Ureter (tissue), 1 donor: ENCODE data around the gene SIGLEC5. TPM values are rescaled to one million over a fixed set of nuclear protein-coding genes. Genes with fewer than 3 reads are reported as not detected.
A peak's percentile ranks its signal among the peaks of the same experiment; 100 is the strongest.
"Not testable (repeated sequence)": the region's sequence is repeated elsewhere in the genome, so short reads cannot be mapped to it uniquely, and the experiment has no call there.

Experiments
- DNase-seq: peaks from one replicate; pipeline ENCODE4 v3.0.0-alpha.2; 2020; ENCODE audit warnings: low spot score
- total RNA-seq: library from RNA; stranded (reverse); gene quantifications from one replicate; pipeline ENCODE4 v1.2.4, GENCODE V29; 2023
- donor health status: DM: yes; HTN: yes; CAD: no.

SIGLEC5 gene
- 1.2 TPM for total RNA-seq

GRCh38 chr19:51630315-51630714, at the start of gene SIGLEC5:
Gene SIGLEC5 (minus strand): TSS chr19:51630401. CDS start chr19:51630335, 66 bp downstream.
- not testable (repeated sequence) for DNase-seq

- DNase-seq: no peak
These were observed 46.4 kb upstream of the SIGLEC5 start for GRCh38 chr19:51676566-51677083.

- DNase-seq: not testable (repeated sequence)
These were observed 45.8 kb upstream of the SIGLEC5 start for GRCh38 chr19:51675911-51676565.

GRCh38 chr19:51668216-51668615, 38.0 kb upstream of the SIGLEC5 start:
- DNase-seq: no peak

GRCh38 chr19:51664997-51665396, 34.8 kb upstream of the SIGLEC5 start:
- DNase-seq: no peak

GRCh38 chr19:51664131-51664530, 33.9 kb upstream of the SIGLEC5 start:
- DNase-seq: no peak

GRCh38 chr19:51663650-51664049, 33.4 kb upstream of the SIGLEC5 start:
- DNase-seq: no peak

GRCh38 chr19:51660975-51661600, 30.9 kb upstream of the SIGLEC5 start:
- DNase-seq: peak; percentile 77

GRCh38 chr19:51654783-51655182, 24.6 kb upstream of the SIGLEC5 start:
- DNase-seq: no peak

GRCh38 chr19:51653162-51653561, 23.0 kb upstream of the SIGLEC5 start:
- DNase-seq: no peak

- no peak for DNase-seq
These were observed 22.1 kb upstream of the SIGLEC5 start for GRCh38 chr19:51652266-51652665.

- no peak for DNase-seq
These were observed 21.1 kb upstream of the SIGLEC5 start for GRCh38 chr19:51651216-51651846.

GRCh38 chr19:51647318-51647717, 17.1 kb upstream of the SIGLEC5 start:
- DNase-seq: no peak

GRCh38 chr19:51646730-51647129, 16.5 kb upstream of the SIGLEC5 start, which contains the start of gene SIGLEC14:
Gene SIGLEC14 (minus strand): TSS chr19:51646825. CDS start chr19:51646759, 66 bp downstream.
- not testable (repeated sequence) for DNase-seq

- no peak for DNase-seq
These were observed 14.6 kb upstream of the SIGLEC5 start for GRCh38 chr19:51644636-51645271.

- no peak for DNase-seq
These were observed 11.4 kb upstream of the SIGLEC5 start for GRCh38 chr19:51641648-51642047.

GRCh38 chr19:51640386-51640785, 10.2 kb upstream of the SIGLEC5 start:
- no peak for DNase-seq

GRCh38 chr19:51639916-51640315, 9.7 kb upstream of the SIGLEC5 start:
- no peak for DNase-seq

- DNase-seq: no peak
These were observed 7.3 kb upstream of the SIGLEC5 start for GRCh38 chr19:51637362-51637978.

- DNase-seq: no peak
These were observed 1.9 kb upstream of the SIGLEC5 start for GRCh38 chr19:51632126-51632525.

GRCh38 chr19:51628153-51628939, 1.9 kb downstream of the SIGLEC5 start:
- DNase-seq: no peak
